ENCODE results near the gene AMACR.

AMACR gene

DNA sequence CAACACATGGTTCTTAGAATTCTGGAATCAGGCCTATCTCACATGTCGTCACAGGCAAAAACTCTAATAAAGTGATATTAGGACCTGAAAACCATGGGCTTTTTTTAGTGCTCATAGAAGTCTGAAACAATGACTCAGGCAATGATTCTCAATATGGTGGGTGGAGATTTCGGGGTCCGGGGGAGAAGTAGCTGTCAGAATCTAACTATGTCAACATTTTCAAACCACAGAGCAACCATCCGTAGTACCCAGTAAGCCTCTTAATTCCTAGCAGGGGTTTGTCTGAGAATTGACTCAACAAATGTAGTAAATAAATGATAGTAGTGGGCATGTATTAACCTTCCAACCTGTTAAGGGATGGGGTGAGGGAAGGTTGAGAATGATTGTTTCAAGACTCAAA lies 2.6 kb downstream of the AMACR start:
- TF ChIP-seq CTCF (IDR thresholded peaks at IDR 0.05; ENCODE audit: borderline replicate concordance, control extremely low read depth, extremely low read depth, insufficient read depth, missing control alignments): no peak
- DNase-seq (ENCODE audit: low spot score): peak; percentile 41
- in situ Hi-C loops (cut with MboI; ENCODE audit: low sequenced_read_pairs, unreplicated experiment): loop anchor here (10.0 to 25.0 kb wide), 2 partner anchors 182 to 460 kb away; no protein-coding TSS in a partner anchor

DNA sequence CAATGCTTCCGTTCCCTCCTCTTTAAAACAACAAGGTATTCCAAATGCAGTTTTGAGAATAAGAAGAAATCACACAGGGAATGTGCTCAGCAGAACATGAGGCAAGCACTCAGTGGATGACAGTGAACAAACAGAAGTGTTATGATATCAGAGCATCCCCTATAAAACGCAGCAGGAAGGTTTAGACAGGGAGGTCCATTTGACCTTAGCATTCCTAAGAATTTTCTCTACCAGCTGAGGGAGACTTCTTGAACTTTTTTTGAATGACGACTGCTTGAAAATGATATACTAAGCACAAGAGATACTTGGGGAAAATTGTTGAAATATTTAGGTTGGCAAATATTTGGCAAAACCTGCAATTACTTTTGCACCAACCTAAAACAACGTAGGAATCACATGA lies 3.9 kb downstream of the AMACR start:
- DNase-seq (ENCODE audit: low spot score): no peak
- in situ Hi-C loops (cut with MboI; ENCODE audit: low sequenced_read_pairs, unreplicated experiment): loop anchor here (10.0 to 25.0 kb wide), 2 partner anchors 183 to 461 kb away; no protein-coding TSS in a partner anchor
- no peak for TF ChIP-seq CTCF (IDR thresholded peaks at IDR 0.05; ENCODE audit: borderline replicate concordance, control extremely low read depth, extremely low read depth, insufficient read depth, missing control alignments)

- no peak for DNase-seq (ENCODE audit: low spot score)
- in situ Hi-C loops (cut with MboI; ENCODE audit: low sequenced_read_pairs, unreplicated experiment): loop anchor here (10.0 to 25.0 kb wide), 2 partner anchors 185 to 462 kb away; no protein-coding TSS in a partner anchor
These were observed 5.1 kb downstream of the AMACR start for GRCh38 chr5:34002629-34003328.

GRCh38 chr5:34001241-34001841 lies 6.5 kb downstream of the AMACR start:
- DNase-seq (ENCODE audit: low spot score): no peak
- in situ Hi-C loops (cut with MboI; ENCODE audit: low sequenced_read_pairs, unreplicated experiment): loop anchor here (10.0 to 25.0 kb wide), 2 partner anchors 186 to 463 kb away; no protein-coding TSS in a partner anchor
- no peak for TF ChIP-seq CTCF (IDR thresholded peaks at IDR 0.05; ENCODE audit: borderline replicate concordance, control extremely low read depth, extremely low read depth, insufficient read depth, missing control alignments)

More at GRCh38 chr5:34002629-34003328, 5.1 kb downstream of the AMACR start:
- no peak for TF ChIP-seq CTCF (IDR thresholded peaks at IDR 0.05; ENCODE audit: borderline replicate concordance, control extremely low read depth, extremely low read depth, insufficient read depth, missing control alignments)

- no peak for DNase-seq (ENCODE audit: low spot score)
- in situ Hi-C loops (cut with MboI; ENCODE audit: low sequenced_read_pairs, unreplicated experiment): loop anchor here (10.0 to 25.0 kb wide), 2 partner anchors 187 to 465 kb away; no protein-coding TSS in a partner anchor
- TF ChIP-seq CTCF (IDR thresholded peaks at IDR 0.05; ENCODE audit: borderline replicate concordance, control extremely low read depth, extremely low read depth, insufficient read depth, missing control alignments): no peak
These were observed 7.9 kb downstream of the AMACR start for GRCh38 chr5:33999978-34000377.

DNA sequence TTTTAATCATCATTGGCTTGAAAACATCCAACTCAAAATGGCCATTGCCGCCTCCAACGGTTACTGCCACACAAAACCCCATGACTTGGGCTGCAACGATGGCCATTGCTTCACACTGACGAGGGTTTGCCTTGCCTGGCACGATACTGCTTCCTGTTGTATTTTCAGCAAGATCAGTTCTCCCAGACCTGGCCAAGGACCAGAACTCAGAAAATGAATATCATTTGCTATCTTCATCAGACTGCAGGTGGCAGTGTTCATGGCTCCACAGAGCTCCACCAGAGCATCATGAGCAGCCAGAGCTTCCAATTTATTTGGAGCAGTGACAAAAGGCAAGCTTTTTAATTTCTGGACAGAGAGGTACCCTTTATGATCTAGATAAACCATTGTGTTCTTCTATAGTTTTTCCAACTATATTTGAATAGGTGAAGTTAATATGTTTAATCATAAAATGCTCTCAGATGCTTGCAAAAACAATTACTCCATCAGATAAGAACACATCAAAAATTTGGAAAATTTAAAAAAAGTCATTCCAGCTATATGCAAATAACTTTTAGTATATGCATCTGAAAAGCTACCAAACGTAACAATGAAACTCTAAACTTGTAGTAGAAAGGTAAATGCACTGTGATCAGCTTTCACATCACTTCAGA lies 10.4 kb downstream of the AMACR start:
- TF ChIP-seq CTCF (IDR thresholded peaks at IDR 0.05; ENCODE audit: borderline replicate concordance, control extremely low read depth, extremely low read depth, insufficient read depth, missing control alignments): peak; percentile 32
- in situ Hi-C loops (cut with MboI; ENCODE audit: low sequenced_read_pairs, unreplicated experiment): no loop called here
- DNase-seq (ENCODE audit: low spot score): peak; percentile 49
